ENCODE measurements around the gene MOK.

Gene MOK

GRCh38 chr14:102205560-102205959 lies 99.4 kb downstream of the MOK start:
- DNase-seq (ENCODE audit: low read depth in 2 of 2) = no peak

DNA sequence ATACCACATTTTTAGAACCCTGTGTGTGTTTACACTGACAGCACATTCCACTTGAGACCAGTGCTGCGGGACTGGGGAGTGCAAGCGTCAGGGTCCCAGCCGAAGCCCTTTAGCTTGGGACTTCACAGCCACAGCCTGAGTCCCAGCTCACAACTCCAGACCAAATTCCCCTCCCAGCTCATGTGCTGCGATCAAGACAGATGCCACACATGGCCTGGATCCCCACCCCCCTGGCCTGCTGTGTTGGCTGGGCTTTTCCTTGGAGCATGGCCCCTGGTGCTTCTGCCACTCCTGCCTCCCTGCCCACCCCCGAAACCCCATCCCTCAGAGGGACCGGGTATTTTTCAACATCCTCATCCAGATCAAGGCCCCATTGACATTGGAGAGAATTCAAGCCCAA lies 101.6 kb downstream of the MOK start:
- DNase-seq (ENCODE audit: low read depth in 2 of 2) = no peak

DNA sequence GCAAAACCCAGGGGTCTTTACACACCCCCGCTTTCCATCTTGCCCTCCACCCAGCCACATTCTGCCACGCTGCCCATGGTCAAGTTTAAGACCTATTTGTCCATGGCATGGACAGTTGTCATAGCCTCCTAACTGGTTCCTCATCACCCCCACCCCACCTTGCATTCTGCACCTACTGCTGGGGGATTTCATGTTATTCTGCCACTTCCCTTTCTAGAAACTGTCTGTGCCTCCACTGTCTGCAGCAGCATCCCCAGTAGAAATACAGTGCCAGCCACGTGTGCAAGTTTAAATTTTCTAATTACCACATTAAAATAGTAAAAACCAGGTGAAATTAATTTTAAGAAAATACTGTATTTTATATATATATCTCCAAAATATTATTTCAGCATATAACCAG lies 102.0 kb downstream of the MOK start:
- DNase-seq (ENCODE audit: low read depth in 2 of 2) = no peak

DNA sequence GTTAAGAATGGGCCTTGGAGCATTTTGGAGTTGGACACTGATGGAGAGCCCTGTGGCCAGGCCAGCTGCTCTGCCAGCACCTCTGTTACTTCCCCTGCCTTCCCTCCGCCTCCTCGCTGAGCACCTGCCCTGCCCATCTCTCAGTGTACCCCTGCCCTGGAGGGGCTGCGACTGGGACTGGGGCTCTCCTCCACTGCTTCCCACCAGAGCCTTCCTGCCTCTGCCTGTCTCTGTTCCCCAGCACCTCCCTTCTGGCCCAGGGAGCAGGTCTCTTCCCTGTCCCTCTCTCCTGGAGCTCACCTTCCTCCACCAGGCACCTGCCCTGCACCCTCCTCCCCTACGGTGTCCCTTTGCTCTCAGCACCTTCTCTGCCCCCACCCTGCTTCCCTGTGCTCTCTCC lies 103.2 kb downstream of the MOK start:
- DNase-seq (ENCODE audit: low read depth in 2 of 2) = no peak

GRCh38 chr14:102201353-102201738 lies 103.6 kb downstream of the MOK start:
- no peak for DNase-seq (ENCODE audit: low read depth in 2 of 2)

- no peak for DNase-seq (ENCODE audit: low read depth in 2 of 2)
Observed at GRCh38 chr14:102200690-102201352, 104.1 kb downstream of the MOK start.

DNA sequence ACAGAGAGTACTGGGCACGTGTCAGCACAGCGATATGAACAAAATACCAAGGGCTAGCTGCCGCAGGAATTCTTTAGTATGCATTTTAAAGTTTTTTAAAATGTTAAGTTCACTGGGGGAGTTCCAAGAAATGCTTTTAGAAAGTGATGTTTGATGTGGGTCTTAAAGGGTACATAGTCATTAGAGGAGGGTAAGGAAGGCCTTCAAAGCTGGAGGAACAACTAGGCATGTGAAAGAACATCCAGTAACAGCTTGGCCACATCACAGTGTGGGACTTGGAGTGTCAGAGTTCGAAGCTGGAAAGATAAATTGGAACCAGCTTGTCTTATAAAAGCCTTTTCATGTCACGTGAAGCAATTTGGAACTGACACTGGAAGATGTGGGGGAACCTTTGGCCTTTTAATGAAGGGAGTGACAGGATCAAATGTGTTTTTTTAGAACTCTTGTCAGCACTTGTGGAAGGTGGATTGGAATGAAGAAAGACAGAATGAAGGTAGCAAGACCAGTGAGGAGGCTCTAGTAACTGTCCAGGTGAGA lies 107.6 kb downstream of the MOK start:
- no peak for DNase-seq (ENCODE audit: low read depth in 2 of 2)

GRCh38 chr14:102196902-102197230 lies 108.1 kb downstream of the MOK start:
- DNase-seq (ENCODE audit: low read depth in 2 of 2) = no peak

- DNase-seq (ENCODE audit: low read depth in 2 of 2) = no peak
Observed at GRCh38 chr14:102196039-102196901, 108.7 kb downstream of the MOK start.

DNA sequence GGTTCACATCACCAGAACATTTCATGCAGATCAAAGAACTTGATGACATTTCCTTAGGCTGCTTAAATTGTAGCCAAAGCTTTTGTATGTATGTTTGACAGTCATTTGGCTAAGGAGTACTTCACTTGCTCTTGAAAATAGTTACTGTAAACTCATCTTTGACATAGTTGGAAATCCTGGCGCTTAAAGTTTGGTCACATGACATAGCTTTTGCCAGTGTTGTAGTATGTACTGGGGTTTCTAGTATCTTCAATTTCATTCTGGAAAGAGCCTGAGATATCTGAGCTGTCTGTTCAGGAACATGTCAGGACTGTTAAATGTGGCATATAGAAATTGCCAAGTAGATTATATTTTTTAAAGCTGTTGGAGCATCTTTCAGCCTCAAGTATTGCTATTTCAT lies 109.5 kb downstream of the MOK start:
- no peak for DNase-seq (ENCODE audit: low read depth in 2 of 2)

GRCh38 chr14:102194856-102195255 lies 110.1 kb downstream of the MOK start:
- DNase-seq (ENCODE audit: low read depth in 2 of 2) = no peak

- DNase-seq (ENCODE audit: low read depth in 2 of 2) = no peak
Observed at GRCh38 chr14:102192840-102193502, 112.0 kb downstream of the MOK start.

GRCh38 chr14:102189874-102190273 lies 115.1 kb downstream of the MOK start:
- DNase-seq (ENCODE audit: low read depth in 2 of 2) = no peak

DNA sequence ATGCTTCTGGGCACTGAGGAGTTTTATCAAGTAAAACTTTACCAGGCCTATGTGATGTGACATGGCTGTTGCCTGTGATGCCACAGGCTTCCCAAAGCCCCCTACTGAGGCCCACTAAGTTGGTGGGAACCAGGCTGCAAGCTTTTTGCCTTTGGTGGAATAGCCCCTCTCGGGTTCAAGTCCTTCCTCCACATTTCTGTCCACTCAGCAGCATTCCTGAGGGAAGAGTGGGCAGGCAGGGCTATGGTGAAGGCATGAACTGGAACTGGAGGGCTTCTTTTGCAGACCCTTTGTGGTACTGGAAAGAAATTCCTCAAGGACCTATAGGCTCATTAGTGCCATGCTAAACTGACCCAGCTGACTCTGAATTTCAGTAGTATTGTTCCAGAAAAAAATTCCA lies 116.8 kb downstream of the MOK start:
- no peak for DNase-seq (ENCODE audit: low read depth in 2 of 2)

DNA sequence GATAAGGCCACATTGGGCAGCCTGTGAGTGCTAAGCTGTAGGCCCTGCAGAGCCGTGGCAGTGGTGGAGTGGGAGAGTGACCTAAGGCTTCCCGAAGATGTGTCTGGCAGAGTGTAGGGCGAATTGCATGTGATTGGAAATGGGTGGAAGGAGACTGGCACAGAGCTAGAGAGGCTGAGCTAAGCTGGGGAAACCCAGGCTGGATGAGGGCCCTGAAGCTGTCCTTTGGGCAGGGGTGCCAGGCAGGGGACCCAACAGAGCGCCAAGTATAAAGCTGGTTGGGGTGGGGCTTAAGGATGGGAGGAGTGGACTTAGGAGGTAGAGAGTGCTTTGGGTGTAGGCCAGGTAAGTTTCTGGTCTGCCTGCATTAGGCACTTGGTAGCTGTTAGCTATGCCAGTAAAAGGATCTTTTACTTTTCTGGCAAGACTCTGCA lies 117.4 kb downstream of the MOK start:
- DNase-seq (ENCODE audit: low read depth in 2 of 2) = no peak

DNA sequence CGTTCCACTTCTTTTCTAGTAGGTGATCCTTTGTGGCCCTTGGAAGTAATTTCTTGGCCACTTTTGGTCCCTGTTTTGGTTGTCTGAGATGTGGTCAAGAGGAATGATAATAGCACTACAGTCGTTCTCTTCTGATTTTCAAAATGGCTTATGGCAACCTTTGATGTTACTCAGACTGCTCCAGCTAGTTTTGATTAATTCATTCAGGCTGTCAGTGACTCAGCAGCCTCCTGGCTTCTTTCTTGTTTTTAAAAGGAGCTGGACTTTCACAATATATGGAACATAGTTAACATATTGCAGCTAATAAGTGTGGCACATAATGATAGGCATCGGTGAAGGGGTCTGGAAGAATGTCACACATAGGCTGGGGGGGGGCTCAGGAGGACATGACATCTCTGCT lies 117.9 kb downstream of the MOK start:
- no peak for DNase-seq (ENCODE audit: low read depth in 2 of 2)

DNA sequence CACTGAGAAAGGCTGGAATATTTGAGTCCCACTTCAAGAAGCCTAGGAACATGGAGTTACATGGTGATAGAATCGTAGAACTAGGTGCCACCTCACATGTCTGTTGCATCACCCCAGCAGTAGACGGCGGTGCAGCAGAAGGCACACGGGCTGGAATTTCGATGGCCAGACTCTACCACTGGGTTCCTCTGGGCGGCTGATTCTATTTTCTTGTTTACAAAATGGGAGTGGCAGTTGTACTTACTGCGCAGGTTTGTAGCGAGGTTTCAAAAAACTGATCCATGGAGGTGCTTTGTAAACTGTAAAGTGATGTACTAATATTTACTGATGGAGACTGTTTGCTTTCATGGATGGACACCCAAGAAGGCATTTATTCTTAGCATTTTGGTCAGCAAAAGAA lies 119.6 kb downstream of the MOK start:
- DNase-seq (ENCODE audit: low read depth in 2 of 2) = no peak

DNA sequence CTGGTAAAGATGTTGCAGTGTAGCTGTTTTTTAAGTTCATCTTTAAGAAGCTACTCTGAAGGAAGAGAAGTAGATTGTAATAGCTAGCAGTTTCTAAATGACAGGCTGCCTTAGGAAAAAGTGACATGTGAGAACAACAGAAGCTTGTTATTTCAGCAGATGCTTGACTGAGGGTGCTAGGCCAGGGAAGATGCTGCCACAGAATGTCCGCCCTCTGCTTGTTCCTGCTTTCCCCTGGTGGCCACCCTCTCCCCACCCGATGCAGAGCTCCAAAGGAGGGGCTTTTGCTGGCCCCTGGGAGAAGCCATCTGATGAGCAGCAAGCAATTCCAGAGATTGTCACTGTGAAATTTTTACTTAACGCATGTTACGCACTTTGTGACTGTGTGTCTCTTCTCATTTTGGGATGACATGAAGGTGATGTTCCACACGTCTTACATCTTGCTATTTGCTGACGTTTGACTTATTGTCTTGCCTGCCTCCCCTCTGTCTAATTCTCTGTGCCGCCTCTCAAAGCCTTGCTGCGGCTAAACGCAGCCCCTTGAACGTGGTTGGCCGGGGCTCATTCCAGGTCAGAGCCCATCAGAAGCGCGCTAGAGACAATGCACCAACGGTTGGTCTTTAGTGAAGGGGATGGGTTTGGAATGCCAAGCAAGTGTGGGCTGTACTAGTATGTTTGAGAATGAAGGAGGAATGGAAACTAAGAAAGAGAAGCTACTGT lies 120.5 kb downstream of the MOK start:
- DNase-seq (ENCODE audit: low read depth in 2 of 2) = no peak

DNA sequence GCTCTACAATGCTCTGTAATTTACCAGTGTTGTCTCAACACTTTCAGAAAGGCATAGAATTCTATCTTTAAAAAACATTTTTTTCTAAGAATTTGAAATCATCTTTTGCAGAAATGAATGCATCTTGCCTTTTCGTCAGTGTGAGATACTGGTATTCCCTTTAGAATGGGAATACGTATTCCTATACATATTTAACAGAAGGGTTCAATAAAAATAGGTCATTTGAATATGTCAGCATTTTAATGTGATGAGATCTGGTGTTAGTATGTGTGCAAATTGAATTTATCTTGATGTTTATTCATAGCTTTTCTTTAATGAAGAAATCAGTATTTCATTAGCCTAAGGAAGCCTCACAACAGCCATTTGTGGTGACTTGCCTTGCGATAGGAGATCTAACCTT lies 121.1 kb downstream of the MOK start:
- no peak for DNase-seq (ENCODE audit: low read depth in 2 of 2)

- DNase-seq (ENCODE audit: low read depth in 2 of 2) = no peak
Observed at GRCh38 chr14:102182936-102183619, 121.9 kb downstream of the MOK start.

- DNase-seq (ENCODE audit: low read depth in 2 of 2) = no peak
Observed at GRCh38 chr14:102182190-102182589, 122.8 kb downstream of the MOK start.

Data from stimulated activated CD4-positive, alpha-beta T cell treated with anti-CD3 and anti-CD28 coated beads, Interleukin-12 subunit alpha, Interleukin-12 subunit beta, amount 100 ng/mL, for 24 hours (primary cell).